Smooth muscle cell (in vitro differentiated cells): ENCODE results near the gene HYCC2. TPM values are rescaled to one million over a fixed set of nuclear protein-coding genes. Genes with fewer than 3 reads are reported as not detected.
"Not testable (repeated sequence)": the region's sequence is repeated elsewhere in the genome, so short reads cannot be mapped to it uniquely, and the experiment has no call there.

ENCODE experiments used
- DNase-seq: peaks from one replicate; lab custom pipeline; 2025; ENCODE audit not compliant: unreplicated experiment; lab: John Stamatoyannopoulos, UW
- H2AFZ ChIP-seq: fragments of 200-600 bp; sonication (generic); 2 replicates; pipeline ENCODE4 v1.6.0; 2016; ENCODE audit warnings: antibody characterized with exemption, low read depth, mild to moderate bottlenecking
- H3F3A ChIP-seq: fragments of 200-600 bp; sonication (generic); 2 replicates; pipeline ENCODE4 v1.6.0; 2017; ENCODE audit warnings: antibody characterized with exemption, low read depth
- H3K27ac ChIP-seq: fragments of 200-600 bp; sonication (generic); 2 replicates; pipeline ENCODE4 v1.5.1; 2016; ENCODE audit warnings: low read depth, mild to moderate bottlenecking
- H3K27me3 ChIP-seq: fragments of 200-600 bp; sonication (generic); 2 replicates; pipeline ENCODE4 v1.6.1; 2016; ENCODE audit warnings: low read depth, mild to moderate bottlenecking
- H3K36me3 ChIP-seq: fragments of 200-600 bp; sonication (generic); 2 replicates; pipeline ENCODE4 v1.5.1; 2016; ENCODE audit warnings: low read depth
- H3K4me1 ChIP-seq: fragments of 200-600 bp; sonication (generic); 2 replicates; pipeline ENCODE4 v1.5.1; 2016; ENCODE audit warnings: low read depth
- H3K4me2 ChIP-seq: fragments of 200-600 bp; sonication (generic); 2 replicates; pipeline ENCODE4 v1.6.0; 2016; ENCODE audit warnings: mild to moderate bottlenecking
- H3K4me3 ChIP-seq: fragments of 200-600 bp; sonication (generic); 2 replicates; pipeline ENCODE4 v1.5.1; 2016; ENCODE audit warnings: mild to moderate bottlenecking
- H3K79me2 ChIP-seq: fragments of 200-600 bp; sonication (generic); 2 replicates; pipeline ENCODE4 v1.6.0; 2016; ENCODE audit warnings: low read depth, mild to moderate bottlenecking
- H3K9ac ChIP-seq: fragments of 200-600 bp; sonication (generic); 2 replicates; pipeline ENCODE4 v1.6.0; 2016; ENCODE audit warnings: low read depth
- H3K9me3 ChIP-seq: fragments of 200-600 bp; sonication (generic); replicated peaks from 2 replicates; pipeline ENCODE4 v1.5.1; 2016; ENCODE audit warnings: low read depth
- H4K20me1 ChIP-seq: fragments of 200-600 bp; sonication (generic); 2 replicates; pipeline ENCODE4 v1.6.0; 2016; ENCODE audit warnings: low read depth
- WGBS: methylation state at CpG from one replicate; pipeline ENCODE4 v1.1.7; 2016; ENCODE audit warnings: low lambda C conversion rate; 5-methylcytosine and 5-hydroxymethylcytosine counted together
- polyA plus RNA-seq: library from polyadenylated mRNA; unstranded; fragments of >200 nt; fragmentation: Nextera tagmentation; extraction: Ambion mirVana; gene quantifications from 2 replicates; pipeline ENCODE4 v1.2.1, GENCODE V29; 2016
- total RNA-seq: library from RNA; depleted of rRNA; stranded (reverse); fragments of >200 nt; gene quantifications from 2 replicates; pipeline ENCODE4 v1.2.3, GENCODE V29; 2014
- TF ChIP-seq, protein P1 (sequence below): fragments of 200-600 bp; sonication (generic); IDR thresholded peaks from 2 replicates; pipeline ENCODE4 v1.5.1; 2017; ENCODE audit warnings: borderline replicate concordance, mild to moderate bottlenecking, antibody characterized with exemption; ENCODE audit not compliant: insufficient read depth, poor library complexity, severe bottlenecking

The HYCC2 gene
- total and polyA plus RNA-seq, 2 experiments from 2014 or later = 3.6 to 15.1 TPM

DNA sequence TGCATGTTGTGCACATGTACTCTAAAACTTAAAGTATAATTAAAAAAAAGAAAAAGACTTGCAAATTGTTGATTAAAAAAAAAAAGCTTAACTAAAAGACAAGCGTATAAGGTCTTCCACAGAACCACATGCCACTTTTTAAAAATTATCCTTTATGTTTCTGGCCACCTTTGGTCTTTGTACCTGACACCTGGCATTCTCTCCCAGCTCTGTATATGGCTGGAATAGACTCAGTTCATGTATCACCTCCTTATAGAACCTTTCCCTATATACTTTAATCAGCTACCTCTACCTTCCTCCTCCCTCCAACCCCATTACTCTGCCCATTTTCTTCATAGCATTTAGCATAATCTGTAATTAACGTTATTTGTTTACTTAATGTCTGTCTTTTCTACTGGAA lies 32.6 kb downstream of the HYCC2 start:
- H3K4me1 ChIP-seq = no peaks in the 10 kb centered on the region
- H3K9me3 ChIP-seq = no peaks in the 10 kb centered on the region
- TF ChIP-seq, protein P1, sequence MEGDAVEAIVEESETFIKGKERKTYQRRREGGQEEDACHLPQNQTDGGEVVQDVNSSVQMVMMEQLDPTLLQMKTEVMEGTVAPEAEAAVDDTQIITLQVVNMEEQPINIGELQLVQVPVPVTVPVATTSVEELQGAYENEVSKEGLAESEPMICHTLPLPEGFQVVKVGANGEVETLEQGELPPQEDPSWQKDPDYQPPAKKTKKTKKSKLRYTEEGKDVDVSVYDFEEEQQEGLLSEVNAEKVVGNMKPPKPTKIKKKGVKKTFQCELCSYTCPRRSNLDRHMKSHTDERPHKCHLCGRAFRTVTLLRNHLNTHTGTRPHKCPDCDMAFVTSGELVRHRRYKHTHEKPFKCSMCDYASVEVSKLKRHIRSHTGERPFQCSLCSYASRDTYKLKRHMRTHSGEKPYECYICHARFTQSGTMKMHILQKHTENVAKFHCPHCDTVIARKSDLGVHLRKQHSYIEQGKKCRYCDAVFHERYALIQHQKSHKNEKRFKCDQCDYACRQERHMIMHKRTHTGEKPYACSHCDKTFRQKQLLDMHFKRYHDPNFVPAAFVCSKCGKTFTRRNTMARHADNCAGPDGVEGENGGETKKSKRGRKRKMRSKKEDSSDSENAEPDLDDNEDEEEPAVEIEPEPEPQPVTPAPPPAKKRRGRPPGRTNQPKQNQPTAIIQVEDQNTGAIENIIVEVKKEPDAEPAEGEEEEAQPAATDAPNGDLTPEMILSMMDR = no peak
- no peak overlapping the region for H3K4me3 ChIP-seq
- no peak overlapping the region for H3K4me2 ChIP-seq
- H3K79me2 ChIP-seq = peaks cover 14% of the 10 kb centered on the region
- no peak overlapping the region for H3K9ac ChIP-seq
- 100% methylated on average over 2 of the region's 2 CpGs for WGBS
- no peaks in the 10 kb centered on the region for H3F3A ChIP-seq
- peaks cover 3% of the 10 kb centered on the region for H3K36me3 ChIP-seq
- peaks cover 9% of the 10 kb centered on the region for H4K20me1 ChIP-seq
- no peaks in the 10 kb centered on the region for H3K27me3 ChIP-seq
- no peak overlapping the region for H2AFZ ChIP-seq
- DNase-seq = no peak
- no peak overlapping the region for H3K27ac ChIP-seq

DNA sequence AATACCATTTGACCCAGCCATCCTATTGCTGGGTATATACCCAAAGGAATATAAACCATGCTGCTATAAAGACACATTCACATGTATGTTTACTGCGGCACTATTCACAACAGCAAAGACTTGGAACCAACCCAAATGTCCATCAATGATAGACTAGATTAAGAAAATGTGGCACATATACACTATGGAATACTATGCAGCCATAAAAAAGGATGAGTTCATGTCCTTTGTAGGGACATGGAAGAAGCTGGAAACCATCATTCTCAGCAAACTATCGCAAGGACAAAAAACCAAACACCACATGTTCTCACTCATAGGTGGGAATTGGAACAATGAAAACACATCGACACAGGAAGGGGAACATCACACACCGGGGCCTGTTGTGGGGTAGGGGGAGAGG lies 33.1 kb downstream of the HYCC2 start:
- H2AFZ ChIP-seq, H3K27me3 ChIP-seq, H3K4me2 ChIP-seq, H3K4me3 ChIP-seq, H3K9me3 ChIP-seq, H3K9ac ChIP-seq, H3K36me3 ChIP-seq, H3F3A ChIP-seq, H3K27ac ChIP-seq, DNase-seq, H4K20me1 ChIP-seq, H3K4me1 ChIP-seq: not testable (repeated sequence)
- WGBS = 100% methylated on average over 4 of the region's 4 CpGs
- peaks cover 14% of the 10 kb centered on the region for H3K79me2 ChIP-seq

GRCh38 chr2:201034355-201034754 lies 37.1 kb downstream of the HYCC2 start:
- H3K79me2 ChIP-seq = peaks cover 21% of the 10 kb centered on the region
- 100% methylated on average over 1 of the region's 2 CpGs for WGBS
- not testable (repeated sequence) for H3K27me3 ChIP-seq

DNA sequence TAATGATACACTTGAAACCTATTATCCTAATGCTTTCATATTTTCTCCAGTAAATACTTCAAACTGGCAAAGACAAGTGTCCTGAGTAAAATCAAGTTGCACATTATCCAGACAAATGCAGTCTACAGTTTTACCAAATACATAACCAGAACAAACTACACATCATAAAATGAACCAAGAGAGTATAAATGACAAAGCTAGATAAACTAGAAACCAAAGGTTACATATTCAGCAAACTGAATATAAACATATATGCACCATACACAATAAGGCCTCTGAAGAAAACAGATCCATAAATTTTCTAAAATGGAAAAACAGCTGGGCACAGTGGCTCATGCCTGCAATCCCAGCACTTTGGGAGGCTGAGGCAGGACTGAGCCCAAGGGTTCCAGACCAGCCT lies 47.0 kb downstream of the HYCC2 start:
- H3K9ac ChIP-seq = no peak overlapping the region
- H3K9me3 ChIP-seq = no peaks in the 10 kb centered on the region
- H3K4me3 ChIP-seq = no peak overlapping the region
- H4K20me1 ChIP-seq = peaks cover 32% of the 10 kb centered on the region
- H3K4me1 ChIP-seq = no peaks in the 10 kb centered on the region
- H3K79me2 ChIP-seq = peaks cover 40% of the 10 kb centered on the region
- H2AFZ ChIP-seq = no peak overlapping the region
- no peak for DNase-seq
- no peak overlapping the region for H3K4me2 ChIP-seq
- TF ChIP-seq, protein P1 = no peak
- no peak overlapping the region for H3K27ac ChIP-seq
- H3K27me3 ChIP-seq = no peaks in the 10 kb centered on the region
- H3F3A ChIP-seq = no peaks in the 10 kb centered on the region
- H3K36me3 ChIP-seq = peaks cover 10% of the 10 kb centered on the region

More at GRCh38 chr2:201034355-201034754, 37.1 kb downstream of the HYCC2 start:
- not testable (repeated sequence) for H3K36me3 ChIP-seq, H3K4me2 ChIP-seq, H3K27ac ChIP-seq, DNase-seq, H4K20me1 ChIP-seq, H3K9me3 ChIP-seq, H3K4me1 ChIP-seq, H2AFZ ChIP-seq, H3K4me3 ChIP-seq, H3F3A ChIP-seq, H3K9ac ChIP-seq

DNA sequence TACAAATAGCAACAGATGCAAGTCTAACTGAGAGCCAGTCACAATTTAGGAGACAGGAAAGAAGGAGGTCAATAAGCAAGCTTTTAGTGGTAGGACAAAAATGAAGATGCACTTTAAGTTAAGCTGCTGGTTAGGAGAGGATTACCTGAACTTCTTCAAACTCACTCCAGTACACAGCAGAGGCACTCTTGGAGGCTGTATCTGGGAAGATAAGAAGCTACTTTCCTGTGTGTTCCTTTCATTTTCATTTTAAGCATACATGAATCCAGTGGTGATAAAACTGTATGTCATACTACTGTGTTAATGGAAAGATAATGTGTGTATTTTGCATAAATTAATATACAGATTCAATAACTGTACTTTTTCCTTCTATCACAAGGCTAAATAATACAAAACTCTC lies 49.6 kb downstream of the HYCC2 start:
- Histone ChIP-seq H3K9ac (no peak overlapping the region), H3F3A (no peaks in the 10 kb centered on the region), H2AFZ (no peak overlapping the region), H3K36me3 (peaks cover 10% of the 10 kb centered on the region), H3K79me2 (peaks cover 26% of the 10 kb centered on the region), H3K27ac (no peak overlapping the region), H3K9me3 (no peaks in the 10 kb centered on the region), H3K4me2 (no peak overlapping the region), H4K20me1 (peaks cover 29% of the 10 kb centered on the region), H3K4me3 (no peak overlapping the region), H3K4me1 (no peaks in the 10 kb centered on the region), H3K27me3 (no peaks in the 10 kb centered on the region)
- TF ChIP-seq, protein P1 = no peak
- DNase-seq = no peak
